Activated naive CD8-positive, alpha-beta T cell (primary cell): ENCODE results near the gene CHCHD6.

ENCODE experiments used
- H3K27ac Mint-ChIP-seq: one replicate; pipeline ENCODE4 v1.8.0; 2021; ENCODE audit warnings: mixed read lengths
- H3K27me3 Mint-ChIP-seq: one replicate; pipeline ENCODE4 v1.8.0; 2021; ENCODE audit warnings: mixed read lengths
- H3K36me3 Mint-ChIP-seq: one replicate; pipeline ENCODE4 v1.8.0; 2021; ENCODE audit warnings: mixed read lengths
- H3K4me1 Mint-ChIP-seq: one replicate; pipeline ENCODE4 v1.8.0; 2021; ENCODE audit warnings: low read depth, mixed read lengths
- H3K4me3 Mint-ChIP-seq: one replicate; pipeline ENCODE4 v1.8.0; 2021; ENCODE audit warnings: mild to moderate bottlenecking, mixed read lengths
- H3K9me3 Mint-ChIP-seq: one replicate; pipeline ENCODE4 v1.8.0; 2021; ENCODE audit warnings: low read depth, mixed read lengths

Gene CHCHD6

GRCh38 chr3:126665959-126666657 is 37.9 kb upstream of the CHCHD6 start:
- peaks cover 5% of the 10 kb centered on the region for H3K9me3 Mint-ChIP-seq
- H3K4me1 Mint-ChIP-seq = no peaks in the 10 kb centered on the region
- no peak overlapping the region for H3K27ac Mint-ChIP-seq
- H3K4me3 Mint-ChIP-seq = no peak overlapping the region
- H3K36me3 Mint-ChIP-seq = no peaks in the 10 kb centered on the region
- H3K27me3 Mint-ChIP-seq = peaks cover 2% of the 10 kb centered on the region

- no peaks in the 10 kb centered on the region for H3K27me3 Mint-ChIP-seq
- H3K4me3 Mint-ChIP-seq = no peak overlapping the region
- H3K9me3 Mint-ChIP-seq = peaks cover 9% of the 10 kb centered on the region
- no peaks in the 10 kb centered on the region for H3K36me3 Mint-ChIP-seq
- peaks cover 3% of the 10 kb centered on the region for H3K4me1 Mint-ChIP-seq
- no peak overlapping the region for H3K27ac Mint-ChIP-seq
Measured at GRCh38 chr3:126666658-126667528, 37.1 kb upstream of the CHCHD6 start.

GRCh38 chr3:126667631-126668449 is 36.2 kb upstream of the CHCHD6 start:
- no peaks in the 10 kb centered on the region for H3K27me3 Mint-ChIP-seq
- peaks cover 3% of the 10 kb centered on the region for H3K4me1 Mint-ChIP-seq
- H3K27ac Mint-ChIP-seq = no peak overlapping the region
- peaks cover 9% of the 10 kb centered on the region for H3K9me3 Mint-ChIP-seq
- H3K36me3 Mint-ChIP-seq = no peaks in the 10 kb centered on the region
- H3K4me3 Mint-ChIP-seq = no peak overlapping the region

GRCh38 chr3:126668450-126669401 is 35.3 kb upstream of the CHCHD6 start:
- H3K27me3 Mint-ChIP-seq = no peaks in the 10 kb centered on the region
- peaks cover 9% of the 10 kb centered on the region for H3K9me3 Mint-ChIP-seq
- H3K4me1 Mint-ChIP-seq = peaks cover 3% of the 10 kb centered on the region
- no peak overlapping the region for H3K27ac Mint-ChIP-seq
- no peaks in the 10 kb centered on the region for H3K36me3 Mint-ChIP-seq
- H3K4me3 Mint-ChIP-seq = no peak overlapping the region

- no peak overlapping the region for H3K4me3 Mint-ChIP-seq
- no peak overlapping the region for H3K27ac Mint-ChIP-seq
- H3K4me1 Mint-ChIP-seq = peaks cover 3% of the 10 kb centered on the region
- H3K27me3 Mint-ChIP-seq = no peaks in the 10 kb centered on the region
- H3K36me3 Mint-ChIP-seq = no peaks in the 10 kb centered on the region
- peaks cover 14% of the 10 kb centered on the region for H3K9me3 Mint-ChIP-seq
Measured at GRCh38 chr3:126671521-126671920, 32.5 kb upstream of the CHCHD6 start.

GRCh38 chr3:126672340-126672739 is 31.7 kb upstream of the CHCHD6 start:
- Mint-ChIP-seq H3K4me1 (peaks cover 3% of the 10 kb centered on the region), H3K36me3 (no peaks in the 10 kb centered on the region), H3K9me3 (peaks cover 14% of the 10 kb centered on the region), H3K4me3 (no peak overlapping the region), H3K27me3 (peaks cover 1% of the 10 kb centered on the region), H3K27ac (no peak overlapping the region)

- Mint-ChIP-seq H3K36me3 (no peaks in the 10 kb centered on the region), H3K4me1 (peaks cover 3% of the 10 kb centered on the region), H3K27ac (no peak overlapping the region), H3K4me3 (no peak overlapping the region), H3K27me3 (peaks cover 1% of the 10 kb centered on the region), H3K9me3 (peaks cover 14% of the 10 kb centered on the region)
Measured at GRCh38 chr3:126672741-126673140, 31.3 kb upstream of the CHCHD6 start.

GRCh38 chr3:126676919-126677705 is 26.9 kb upstream of the CHCHD6 start:
- Mint-ChIP-seq H3K4me3 (no peak overlapping the region), H3K27me3 (peaks cover 1% of the 10 kb centered on the region), H3K36me3 (no peaks in the 10 kb centered on the region), H3K27ac (no peak overlapping the region), H3K4me1 (peaks cover 4% of the 10 kb centered on the region), H3K9me3 (peaks cover 5% of the 10 kb centered on the region)

- H3K36me3 Mint-ChIP-seq = no peaks in the 10 kb centered on the region
- H3K9me3 Mint-ChIP-seq = peaks cover 5% of the 10 kb centered on the region
- no peak overlapping the region for H3K27ac Mint-ChIP-seq
- H3K4me3 Mint-ChIP-seq = no peak overlapping the region
- H3K27me3 Mint-ChIP-seq = peaks cover 1% of the 10 kb centered on the region
- peaks cover 4% of the 10 kb centered on the region for H3K4me1 Mint-ChIP-seq
Measured at GRCh38 chr3:126677862-126678503, 26.1 kb upstream of the CHCHD6 start.

- Mint-ChIP-seq H3K4me1 (peaks cover 4% of the 10 kb centered on the region), H3K9me3 (peaks cover 4% of the 10 kb centered on the region), H3K4me3 (peak overlapping the region; percentile 60), H3K27ac (no peak overlapping the region), H3K27me3 (peaks cover 1% of the 10 kb centered on the region), H3K36me3 (no peaks in the 10 kb centered on the region)
Measured at GRCh38 chr3:126678693-126679317, 25.2 kb upstream of the CHCHD6 start.

- H3K9me3 Mint-ChIP-seq = no peaks in the 10 kb centered on the region
- peaks cover 1% of the 10 kb centered on the region for H3K27me3 Mint-ChIP-seq
- no peaks in the 10 kb centered on the region for H3K36me3 Mint-ChIP-seq
- no peak overlapping the region for H3K27ac Mint-ChIP-seq
- peaks cover 4% of the 10 kb centered on the region for H3K4me1 Mint-ChIP-seq
- peak overlapping the region; percentile 60 for H3K4me3 Mint-ChIP-seq
Measured at GRCh38 chr3:126679318-126679751, 24.7 kb upstream of the CHCHD6 start.

GRCh38 chr3:126679831-126680666 is 24.0 kb upstream of the CHCHD6 start:
- Mint-ChIP-seq H3K36me3 (no peaks in the 10 kb centered on the region), H3K4me1 (peaks cover 4% of the 10 kb centered on the region), H3K9me3 (no peaks in the 10 kb centered on the region), H3K27ac (no peak overlapping the region), H3K4me3 (no peak overlapping the region), H3K27me3 (peaks cover 1% of the 10 kb centered on the region)
